Neutrophil (primary cell): Measurements from ENCODE around the gene SYNGR4.

Experiments
- H3K27ac ChIP-seq: fragments of 200-600 bp; sonication (generic); 2 replicates; pipeline ENCODE4 v1.5.1; 2016; ENCODE audit warnings: mild to moderate bottlenecking, moderate library complexity
- H3K27me3 ChIP-seq: fragments of 200-600 bp; sonication (generic); 2 replicates; pipeline ENCODE4 v1.6.0; 2016; ENCODE audit warnings: mild to moderate bottlenecking
- H3K36me3 ChIP-seq: fragments of 200-600 bp; sonication (generic); 2 replicates; pipeline ENCODE4 v1.5.1; 2017
- H3K4me1 ChIP-seq, 2 experiments: fragments of 200-600 bp in 1 of 2; sonication (generic) in 1 of 2; 1 replicate in 1 of 2; 2 replicates in 1 of 2; pipeline versions ENCODE4 v1.5.1 to v1.6.1; 2013 to 2016; ENCODE audit warnings: low read depth in 1 of 2, low read length in 1 of 2, mild to moderate bottlenecking in 1 of 2, moderate library complexity in 1 of 2; ENCODE audit not compliant: control insufficient read depth in 1 of 2, insufficient read depth in 1 of 2
- H3K4me3 ChIP-seq, 2 experiments: fragments of 200-600 bp in 1 of 2; sonication (generic) in 1 of 2; 1 replicate in 1 of 2; 2 replicates in 1 of 2; pipeline ENCODE4 v1.5.1; 2013 to 2016; ENCODE audit warnings: low read depth in 1 of 2, low read length in 1 of 2, mild to moderate bottlenecking in 1 of 2, moderate library complexity in 1 of 2
- H3K9me3 ChIP-seq: fragments of 200-600 bp; sonication (generic); 2 replicates; pipeline ENCODE4 v1.5.1; 2016
- CTCF ChIP-seq: fragments of 200-600 bp; sonication (generic); IDR thresholded peaks from 2 replicates; pipeline ENCODE4 v1.5.1; 2016; ENCODE audit warnings: antibody characterized with exemption

Gene SYNGR4

GRCh38 chr19:48340995-48341394, 23.2 kb upstream of the SYNGR4 start:
- H3K9me3 ChIP-seq, result no peaks in the 10 kb centered on the region
- no peaks in the 10 kb centered on the region for H3K27me3 ChIP-seq
- H3K4me1 ChIP-seq, result peaks cover 4 to 5% of the 10 kb centered on the region in 2 experiments

GRCh38 chr19:48341515-48342413, 22.4 kb upstream of the SYNGR4 start:
- peaks cover 4 to 5% of the 10 kb centered on the region in 2 experiments for H3K4me1 ChIP-seq
- H3K27ac ChIP-seq, result peak overlapping the region; percentile 20
- no peak overlapping the region for H3K4me3 ChIP-seq
- no peaks in the 10 kb centered on the region for H3K36me3 ChIP-seq
- TF ChIP-seq CTCF, result no peak
- H3K9me3 ChIP-seq, result no peaks in the 10 kb centered on the region
- H3K27me3 ChIP-seq, result no peaks in the 10 kb centered on the region

More at GRCh38 chr19:48340995-48341394, 23.2 kb upstream of the SYNGR4 start:
- TF ChIP-seq CTCF, result no peak
- peak overlapping the region; percentile 5 for H3K27ac ChIP-seq
- no peak overlapping the region for H3K4me3 ChIP-seq
- H3K36me3 ChIP-seq, result no peaks in the 10 kb centered on the region

- no peaks in the 10 kb centered on the region for H3K9me3 ChIP-seq
- H3K27ac ChIP-seq, result peak overlapping the region; percentile 15
- no peak for TF ChIP-seq CTCF
- H3K4me1 ChIP-seq, result peaks cover 4 to 5% of the 10 kb centered on the region in 2 experiments
- no peak overlapping the region for H3K4me3 ChIP-seq
- no peaks in the 10 kb centered on the region for H3K27me3 ChIP-seq
- H3K36me3 ChIP-seq, result no peaks in the 10 kb centered on the region
These were observed 21.8 kb upstream of the SYNGR4 start for GRCh38 chr19:48342414-48342738.

- Histone ChIP-seq H3K27me3 (no peaks in the 10 kb centered on the region), H3K4me3 (no peak overlapping the region), H3K36me3 (no peaks in the 10 kb centered on the region), H3K9me3 (no peaks in the 10 kb centered on the region), H3K27ac (no peak overlapping the region), H3K4me1 (peaks cover 4 to 5% of the 10 kb centered on the region in 2 experiments)
- TF ChIP-seq CTCF, result no peak
These were observed 21.2 kb upstream of the SYNGR4 start for GRCh38 chr19:48342841-48343540.

- Histone ChIP-seq H3K9me3 (no peaks in the 10 kb centered on the region), H3K4me1 (peaks cover 4 to 5% of the 10 kb centered on the region in 2 experiments), H3K36me3 (no peaks in the 10 kb centered on the region), H3K4me3 (no peak overlapping the region), H3K27me3 (no peaks in the 10 kb centered on the region), H3K27ac (no peak overlapping the region)
- TF ChIP-seq CTCF, result no peak
These were observed 19.3 kb upstream of the SYNGR4 start for GRCh38 chr19:48344892-48345291.
